ENCODE results near the gene FOXI1. TPM values are rescaled to one million over a fixed set of nuclear protein-coding genes. Genes with fewer than 3 reads are reported as not detected.
A peak's percentile ranks its signal among the peaks of the same experiment; 100 is the strongest.

Gene FOXI1
- total RNA-seq, 1 experiment from 2014 or later: not detected

- H3K9ac ChIP-seq (ENCODE audit: low read length): peak overlapping the region; percentile 4
- no TSS peak for BruUV-seq (replicated peaks)
- intact Hi-C loops (cut with micrococcal nuclease): no loop called here
- TF ChIP-seq FOSL1 (IDR thresholded peaks at IDR 0.05; ENCODE audit: low read depth) (no peak), EGR1 (IDR thresholded peaks at IDR 0.05; ENCODE audit: low read depth) (no peak), CTCF (IDR thresholded peaks at IDR 0.05 in 2 of 3, conservative IDR thresholded peaks at IDR 0.05 in 1 of 3; ENCODE audit: borderline replicate concordance in 1 of 3, insufficient read depth in 1 of 3, low read depth in 2 of 3, low read length in 2 of 3) (no peak), SP1 (IDR thresholded peaks at IDR 0.05; ENCODE audit: low read depth) (no peak), ZNF274 (IDR thresholded peaks at IDR 0.05; ENCODE audit: low read depth, low read length) (no peak), EZH2 (IDR thresholded peaks at IDR 0.05) (no peak), YY1 (IDR thresholded peaks at IDR 0.05; ENCODE audit: extremely low read depth, insufficient replicate concordance, low read depth, low read length) (no peak), SRF (IDR thresholded peaks at IDR 0.05; ENCODE audit: low read depth) (no peak), CEBPB (IDR thresholded peaks at IDR 0.05; ENCODE audit: low read depth) (no peak), POLR2AphosphoS5 (IDR thresholded peaks at IDR 0.05; ENCODE audit: low read depth, low read length) (no peak), MAX (IDR thresholded peaks at IDR 0.05) (no peak), TCF7L2 (IDR thresholded peaks at IDR 0.05; ENCODE audit: borderline replicate concordance, extremely low read depth, insufficient read depth, insufficient read length) (no peak), JUND (IDR thresholded peaks at IDR 0.05) (no peak)
- TF ChIP-seq, protein P1, sequence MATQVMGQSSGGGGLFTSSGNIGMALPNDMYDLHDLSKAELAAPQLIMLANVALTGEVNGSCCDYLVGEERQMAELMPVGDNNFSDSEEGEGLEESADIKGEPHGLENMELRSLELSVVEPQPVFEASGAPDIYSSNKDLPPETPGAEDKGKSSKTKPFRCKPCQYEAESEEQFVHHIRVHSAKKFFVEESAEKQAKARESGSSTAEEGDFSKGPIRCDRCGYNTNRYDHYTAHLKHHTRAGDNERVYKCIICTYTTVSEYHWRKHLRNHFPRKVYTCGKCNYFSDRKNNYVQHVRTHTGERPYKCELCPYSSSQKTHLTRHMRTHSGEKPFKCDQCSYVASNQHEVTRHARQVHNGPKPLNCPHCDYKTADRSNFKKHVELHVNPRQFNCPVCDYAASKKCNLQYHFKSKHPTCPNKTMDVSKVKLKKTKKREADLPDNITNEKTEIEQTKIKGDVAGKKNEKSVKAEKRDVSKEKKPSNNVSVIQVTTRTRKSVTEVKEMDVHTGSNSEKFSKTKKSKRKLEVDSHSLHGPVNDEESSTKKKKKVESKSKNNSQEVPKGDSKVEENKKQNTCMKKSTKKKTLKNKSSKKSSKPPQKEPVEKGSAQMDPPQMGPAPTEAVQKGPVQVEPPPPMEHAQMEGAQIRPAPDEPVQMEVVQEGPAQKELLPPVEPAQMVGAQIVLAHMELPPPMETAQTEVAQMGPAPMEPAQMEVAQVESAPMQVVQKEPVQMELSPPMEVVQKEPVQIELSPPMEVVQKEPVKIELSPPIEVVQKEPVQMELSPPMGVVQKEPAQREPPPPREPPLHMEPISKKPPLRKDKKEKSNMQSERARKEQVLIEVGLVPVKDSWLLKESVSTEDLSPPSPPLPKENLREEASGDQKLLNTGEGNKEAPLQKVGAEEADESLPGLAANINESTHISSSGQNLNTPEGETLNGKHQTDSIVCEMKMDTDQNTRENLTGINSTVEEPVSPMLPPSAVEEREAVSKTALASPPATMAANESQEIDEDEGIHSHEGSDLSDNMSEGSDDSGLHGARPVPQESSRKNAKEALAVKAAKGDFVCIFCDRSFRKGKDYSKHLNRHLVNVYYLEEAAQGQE (IDR thresholded peaks at IDR 0.05; ENCODE audit: low read depth): no peak
- TF ChIP-seq, protein P2, sequence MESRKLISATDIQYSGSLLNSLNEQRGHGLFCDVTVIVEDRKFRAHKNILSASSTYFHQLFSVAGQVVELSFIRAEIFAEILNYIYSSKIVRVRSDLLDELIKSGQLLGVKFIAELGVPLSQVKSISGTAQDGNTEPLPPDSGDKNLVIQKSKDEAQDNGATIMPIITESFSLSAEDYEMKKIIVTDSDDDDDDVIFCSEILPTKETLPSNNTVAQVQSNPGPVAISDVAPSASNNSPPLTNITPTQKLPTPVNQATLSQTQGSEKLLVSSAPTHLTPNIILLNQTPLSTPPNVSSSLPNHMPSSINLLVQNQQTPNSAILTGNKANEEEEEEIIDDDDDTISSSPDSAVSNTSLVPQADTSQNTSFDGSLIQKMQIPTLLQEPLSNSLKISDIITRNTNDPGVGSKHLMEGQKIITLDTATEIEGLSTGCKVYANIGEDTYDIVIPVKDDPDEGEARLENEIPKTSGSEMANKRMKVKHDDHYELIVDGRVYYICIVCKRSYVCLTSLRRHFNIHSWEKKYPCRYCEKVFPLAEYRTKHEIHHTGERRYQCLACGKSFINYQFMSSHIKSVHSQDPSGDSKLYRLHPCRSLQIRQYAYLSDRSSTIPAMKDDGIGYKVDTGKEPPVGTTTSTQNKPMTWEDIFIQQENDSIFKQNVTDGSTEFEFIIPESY (IDR thresholded peaks at IDR 0.05; ENCODE audit: extremely low read depth, insufficient replicate concordance, low read length): no peak
- ChIA-PET RAD21 (ENCODE audit: low non-redundant PET in 1 of 2, low total read pairs in 2 of 2, uncharacterized antibody in 2 of 2, unreplicated experiment in 2 of 2) (no interaction called here), POLR2A (no interaction called here), CTCF (no interaction called here)
- DNase-seq (ENCODE audit: low read depth, low spot score): no peak
- H3K79me2 ChIP-seq (ENCODE audit: insufficient read depth, low read length): no peaks in the 10 kb centered on the region
- H3K9me2 ChIP-seq (ENCODE audit: insufficient read depth): no peaks in the 10 kb centered on the region
- H3K4me3 ChIP-seq (replicated peaks in 1 of 2; ENCODE audit: low read depth in 1 of 2, low read length in 2 of 2): peak overlapping the region in 1 of 2 experiments; percentile 42; a peak in 2 of 4 replicates
- peak overlapping the region; percentile 74 for H3K4me2 ChIP-seq (ENCODE audit: low read length)
- H4K20me1 ChIP-seq (ENCODE audit: insufficient read depth): no peaks in the 10 kb centered on the region
- no peaks in the 10 kb centered on the region for H3K9me3 ChIP-seq (ENCODE audit: control insufficient read depth in 1 of 2, insufficient read depth in 1 of 2, low read depth in 1 of 2, low read length in 2 of 2)
- 0 out of 2 replicates have a peak, but pooled peaks have one; percentile 1 for ATAC-seq
- H3K27ac ChIP-seq (ENCODE audit: low read depth, low read length): peak overlapping the region; percentile 40; the same call in 1 of the 2 replicates
- H2AFZ ChIP-seq (ENCODE audit: low read depth, low read length, poor library complexity, severe bottlenecking): peak overlapping the region; percentile 30
- H3K36me3 ChIP-seq (ENCODE audit: control insufficient read depth in 1 of 2, insufficient read depth in 2 of 2, low read length in 2 of 2): no peaks in the 10 kb centered on the region
- H3K27me3 ChIP-seq (ENCODE audit: insufficient read depth, low read length): no peaks in the 10 kb centered on the region
- H3K4me1 ChIP-seq (ENCODE audit: control insufficient read depth in 1 of 2, insufficient read depth in 2 of 2, low read length in 2 of 2): peaks cover 17 to 32% of the 10 kb centered on the region in 2 experiments
Measured at GRCh38 chr5:170150713-170151096, 45.0 kb downstream of the FOXI1 start.

Data from HCT116 (cell line).